HepG2 (cell line): ENCODE data around the gene PMM2. TPM values are rescaled to one million over a fixed set of nuclear protein-coding genes. Genes with fewer than 3 reads are reported as not detected.
A peak's percentile ranks its signal among the peaks of the same experiment; 100 is the strongest.

Experiments used
- GLI4 ChIP-seq: sonication (generic); formaldehyde crosslinking; IDR thresholded peaks from 2 replicates; pipeline ENCODE4 v1.5.1; 2020; ENCODE audit warnings: missing genetic modification reagents, mild to moderate bottlenecking, moderate library complexity, borderline replicate concordance
- MIXL1 ChIP-seq: IDR thresholded peaks from 2 replicates; pipeline ENCODE4 v1.6.1; 2016
- NFYB ChIP-seq: sonication (generic); formaldehyde crosslinking; IDR thresholded peaks from 2 replicates; pipeline ENCODE4 v1.4.0; 2020; ENCODE audit warnings: missing genetic modification reagents
- SP5 ChIP-seq: IDR thresholded peaks from 2 replicates; pipeline ENCODE4 v1.6.1; 2016; ENCODE audit warnings: low read depth, borderline replicate concordance
- ZBTB38 ChIP-seq: sonication (generic); formaldehyde crosslinking; IDR thresholded peaks from 2 replicates; pipeline ENCODE4 v1.5.1; 2020; ENCODE audit warnings: mild to moderate bottlenecking, missing genetic modification reagents
- ZBTB40 ChIP-seq, 2 experiments: fragments of 450-650 bp in 1 of 2; sonication (generic) in 1 of 2; formaldehyde crosslinking in 1 of 2; IDR thresholded peaks; 2 replicates each; pipeline versions ENCODE4 v1.6.1 to v1.8.0; 2016 to 2022; ENCODE audit warnings: antibody characterized with exemption in 1 of 2, mild to moderate bottlenecking in 1 of 2, missing genetic modification reagents in 1 of 2
- ZNF510 ChIP-seq: sonication (generic); formaldehyde crosslinking; IDR thresholded peaks from 2 replicates; pipeline ENCODE4 v1.4.0; 2020; ENCODE audit warnings: low read depth, mild to moderate bottlenecking, missing genetic modification reagents
- ZNF530 ChIP-seq: sonication (generic); formaldehyde crosslinking; IDR thresholded peaks from 2 replicates; pipeline ENCODE4 v1.5.0; 2020; ENCODE audit warnings: low read depth, mild to moderate bottlenecking, missing genetic modification reagents
- ZNF558 ChIP-seq: sonication (generic); formaldehyde crosslinking; IDR thresholded peaks from 2 replicates; pipeline ENCODE4 v1.9.0; 2022; ENCODE audit warnings: mild to moderate bottlenecking, missing genetic modification reagents, borderline replicate concordance
- ZSCAN21 ChIP-seq: sonication (generic); formaldehyde crosslinking; IDR thresholded peaks from 2 replicates; pipeline ENCODE4 v1.8.0; 2022; ENCODE audit warnings: mild to moderate bottlenecking, missing genetic modification reagents, moderate library complexity, borderline replicate concordance
- polyA plus RNA-seq, 8 experiments: library from polyadenylated mRNA; depleted of rRNA in 3 of 8; stranded (reverse) in 7 of 8; unstranded in 1 of 8; fragments of >200 nt; fragmentation: Illumina TruSeq in 4 of 8; extraction: Trizol in 4 of 8; gene quantifications; 2 replicates each; pipeline versions ENCODE4 v1.2.1 to v1.2.3, GENCODE V29; 2011 to 2016; ENCODE audit warnings: low read depth in 4 of 8, missing spikeins in 1 of 8, mixed read lengths in 1 of 8; ENCODE audit not compliant: insufficient read depth in 1 of 8
- total RNA-seq, 5 experiments: library from RNA; depleted of rRNA; stranded (reverse); fragments of >200 nt; fragmentation: Illumina TruSeq; extraction: Trizol; gene quantifications; 2 replicates each; pipeline ENCODE4 v1.2.3, GENCODE V29; 2016; ENCODE audit warnings: low read depth in 1 of 5
- TF ChIP-seq, protein P1 (sequence below): sonication (generic); formaldehyde crosslinking; IDR thresholded peaks from 2 replicates; pipeline ENCODE4 v1.5.0; 2020; ENCODE audit warnings: mild to moderate bottlenecking, missing genetic modification reagents, borderline replicate concordance

Gene PMM2
- total and polyA plus RNA-seq, 2 of the 13 experiments (the other 11 are each of a cell fraction or from before 2014, with no cell fraction given) = 52.2 to 93.7 TPM

- TF ChIP-seq GLI4 (CRISPR knock-in tag) (peak; percentile 99), NFYB (CRISPR knock-in tag) (no peak), ZBTB40 (IDR thresholded peaks at IDR 0.05) (no peak), ZBTB40 (CRISPR knock-in tag; IDR thresholded peaks at IDR 0.05) (peak; percentile 59; the same call in 1 of the 2 replicates), ZNF510 (CRISPR knock-in tag) (no peak), ZNF558 (CRISPR knock-in tag) (peak; percentile 76; the same call in 1 of the 2 replicates), ZSCAN21 (CRISPR knock-in tag) (no peak; the same call in 1 of the 2 replicates), MIXL1 (CRISPR knock-in tag) (peak; percentile 95), ZBTB38 (peak; percentile 30; the same call in 1 of the 2 replicates), ZNF530 (no peak), SP5 (CRISPR knock-in tag) (peak; percentile 80)
- TF ChIP-seq, protein P1, sequence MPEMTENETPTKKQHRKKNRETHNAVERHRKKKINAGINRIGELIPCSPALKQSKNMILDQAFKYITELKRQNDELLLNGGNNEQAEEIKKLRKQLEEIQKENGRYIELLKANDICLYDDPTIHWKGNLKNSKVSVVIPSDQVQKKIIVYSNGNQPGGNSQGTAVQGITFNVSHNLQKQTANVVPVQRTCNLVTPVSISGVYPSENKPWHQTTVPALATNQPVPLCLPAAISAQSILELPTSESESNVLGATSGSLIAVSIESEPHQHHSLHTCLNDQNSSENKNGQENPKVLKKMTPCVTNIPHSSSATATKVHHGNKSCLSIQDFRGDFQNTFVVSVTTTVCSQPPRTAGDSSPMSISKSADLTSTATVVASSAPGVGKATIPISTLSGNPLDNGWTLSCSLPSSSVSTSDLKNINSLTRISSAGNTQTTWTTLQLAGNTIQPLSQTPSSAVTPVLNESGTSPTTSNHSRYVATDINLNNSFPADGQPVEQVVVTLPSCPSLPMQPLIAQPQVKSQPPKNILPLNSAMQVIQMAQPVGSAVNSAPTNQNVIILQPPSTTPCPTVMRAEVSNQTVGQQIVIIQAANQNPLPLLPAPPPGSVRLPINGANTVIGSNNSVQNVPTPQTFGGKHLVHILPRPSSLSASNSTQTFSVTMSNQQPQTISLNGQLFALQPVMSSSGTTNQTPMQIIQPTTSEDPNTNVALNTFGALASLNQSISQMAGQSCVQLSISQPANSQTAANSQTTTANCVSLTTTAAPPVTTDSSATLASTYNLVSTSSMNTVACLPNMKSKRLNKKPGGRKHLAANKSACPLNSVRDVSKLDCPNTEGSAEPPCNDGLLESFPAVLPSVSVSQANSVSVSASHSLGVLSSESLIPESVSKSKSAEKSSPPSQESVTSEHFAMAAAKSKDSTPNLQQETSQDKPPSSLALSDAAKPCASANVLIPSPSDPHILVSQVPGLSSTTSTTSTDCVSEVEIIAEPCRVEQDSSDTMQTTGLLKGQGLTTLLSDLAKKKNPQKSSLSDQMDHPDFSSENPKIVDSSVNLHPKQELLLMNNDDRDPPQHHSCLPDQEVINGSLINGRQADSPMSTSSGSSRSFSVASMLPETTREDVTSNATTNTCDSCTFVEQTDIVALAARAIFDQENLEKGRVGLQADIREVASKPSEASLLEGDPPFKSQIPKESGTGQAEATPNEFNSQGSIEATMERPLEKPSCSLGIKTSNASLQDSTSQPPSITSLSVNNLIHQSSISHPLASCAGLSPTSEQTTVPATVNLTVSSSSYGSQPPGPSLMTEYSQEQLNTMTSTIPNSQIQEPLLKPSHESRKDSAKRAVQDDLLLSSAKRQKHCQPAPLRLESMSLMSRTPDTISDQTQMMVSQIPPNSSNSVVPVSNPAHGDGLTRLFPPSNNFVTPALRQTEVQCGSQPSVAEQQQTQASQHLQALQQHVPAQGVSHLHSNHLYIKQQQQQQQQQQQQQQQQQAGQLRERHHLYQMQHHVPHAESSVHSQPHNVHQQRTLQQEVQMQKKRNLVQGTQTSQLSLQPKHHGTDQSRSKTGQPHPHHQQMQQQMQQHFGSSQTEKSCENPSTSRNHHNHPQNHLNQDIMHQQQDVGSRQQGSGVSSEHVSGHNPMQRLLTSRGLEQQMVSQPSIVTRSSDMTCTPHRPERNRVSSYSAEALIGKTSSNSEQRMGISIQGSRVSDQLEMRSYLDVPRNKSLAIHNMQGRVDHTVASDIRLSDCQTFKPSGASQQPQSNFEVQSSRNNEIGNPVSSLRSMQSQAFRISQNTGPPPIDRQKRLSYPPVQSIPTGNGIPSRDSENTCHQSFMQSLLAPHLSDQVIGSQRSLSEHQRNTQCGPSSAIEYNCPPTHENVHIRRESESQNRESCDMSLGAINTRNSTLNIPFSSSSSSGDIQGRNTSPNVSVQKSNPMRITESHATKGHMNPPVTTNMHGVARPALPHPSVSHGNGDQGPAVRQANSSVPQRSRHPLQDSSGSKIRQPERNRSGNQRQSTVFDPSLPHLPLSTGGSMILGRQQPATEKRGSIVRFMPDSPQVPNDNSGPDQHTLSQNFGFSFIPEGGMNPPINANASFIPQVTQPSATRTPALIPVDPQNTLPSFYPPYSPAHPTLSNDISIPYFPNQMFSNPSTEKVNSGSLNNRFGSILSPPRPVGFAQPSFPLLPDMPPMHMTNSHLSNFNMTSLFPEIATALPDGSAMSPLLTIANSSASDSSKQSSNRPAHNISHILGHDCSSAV (CRISPR knock-in tag) = no peak; the same call in 1 of the 2 replicates
Observed at GRCh38 chr16:8850279-8850885, 52.7 kb downstream of the PMM2 start (continued).
